GM12801 (cell line): Measurements from ENCODE around the gene POMGNT1.

Experiments used
- TF ChIP-seq, protein P1 (sequence below): IDR thresholded peaks from one replicate; pipeline ENCODE4 v1.5.1; 2011; ENCODE audit warnings: control low read depth; ENCODE audit not compliant: insufficient read length; ENCODE audit errors: extremely low read depth

The POMGNT1 gene

DNA sequence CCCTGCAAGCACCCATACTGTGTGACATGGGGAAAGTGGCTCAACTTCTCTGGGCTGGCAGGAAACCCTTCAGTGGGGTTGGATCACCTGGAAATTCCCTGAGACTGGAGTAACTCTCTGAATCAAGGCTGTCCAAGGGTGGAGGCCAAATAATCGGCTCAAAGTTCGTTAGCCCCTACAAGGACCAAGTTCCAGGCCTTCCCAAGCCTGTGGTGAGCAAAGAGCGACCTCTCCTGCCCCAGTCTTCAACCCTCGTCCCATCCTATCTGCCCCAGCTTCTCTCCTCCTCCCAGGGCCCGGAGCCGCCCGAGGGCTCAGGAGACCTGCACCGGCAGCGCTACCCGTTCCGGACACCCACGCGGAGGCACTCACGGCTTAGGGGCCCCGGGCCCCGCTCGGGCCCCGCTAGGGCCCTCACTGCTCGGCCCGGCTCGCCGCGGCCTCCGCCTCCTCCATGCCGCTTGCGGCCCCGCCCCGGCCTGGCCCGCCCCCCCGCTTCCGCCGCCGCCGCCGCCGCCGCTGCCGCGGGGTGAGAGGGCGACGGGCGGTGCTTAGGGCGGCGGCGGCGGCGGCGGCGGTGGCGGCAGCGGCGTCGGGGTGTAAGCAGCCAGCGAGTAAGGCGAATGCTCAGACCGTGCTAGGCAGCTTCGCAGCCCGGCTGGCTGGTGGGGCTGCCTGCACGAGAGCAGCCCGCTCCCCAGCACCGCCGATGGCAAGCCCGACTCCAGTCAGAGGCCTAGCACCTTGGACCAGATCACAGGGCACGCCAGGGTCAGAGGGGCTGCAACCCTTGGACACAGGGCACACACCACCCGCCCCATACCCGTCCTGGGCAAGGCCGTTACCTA, at the start of gene POMGNT1:
TSS of gene POMGNT1 (minus strand) at position 471 of the 848 bp plus-strand sequence. CDS start 613 bp downstream, outside the sequence.
- TF ChIP-seq, protein P1, sequence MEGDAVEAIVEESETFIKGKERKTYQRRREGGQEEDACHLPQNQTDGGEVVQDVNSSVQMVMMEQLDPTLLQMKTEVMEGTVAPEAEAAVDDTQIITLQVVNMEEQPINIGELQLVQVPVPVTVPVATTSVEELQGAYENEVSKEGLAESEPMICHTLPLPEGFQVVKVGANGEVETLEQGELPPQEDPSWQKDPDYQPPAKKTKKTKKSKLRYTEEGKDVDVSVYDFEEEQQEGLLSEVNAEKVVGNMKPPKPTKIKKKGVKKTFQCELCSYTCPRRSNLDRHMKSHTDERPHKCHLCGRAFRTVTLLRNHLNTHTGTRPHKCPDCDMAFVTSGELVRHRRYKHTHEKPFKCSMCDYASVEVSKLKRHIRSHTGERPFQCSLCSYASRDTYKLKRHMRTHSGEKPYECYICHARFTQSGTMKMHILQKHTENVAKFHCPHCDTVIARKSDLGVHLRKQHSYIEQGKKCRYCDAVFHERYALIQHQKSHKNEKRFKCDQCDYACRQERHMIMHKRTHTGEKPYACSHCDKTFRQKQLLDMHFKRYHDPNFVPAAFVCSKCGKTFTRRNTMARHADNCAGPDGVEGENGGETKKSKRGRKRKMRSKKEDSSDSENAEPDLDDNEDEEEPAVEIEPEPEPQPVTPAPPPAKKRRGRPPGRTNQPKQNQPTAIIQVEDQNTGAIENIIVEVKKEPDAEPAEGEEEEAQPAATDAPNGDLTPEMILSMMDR, result no peak

DNA sequence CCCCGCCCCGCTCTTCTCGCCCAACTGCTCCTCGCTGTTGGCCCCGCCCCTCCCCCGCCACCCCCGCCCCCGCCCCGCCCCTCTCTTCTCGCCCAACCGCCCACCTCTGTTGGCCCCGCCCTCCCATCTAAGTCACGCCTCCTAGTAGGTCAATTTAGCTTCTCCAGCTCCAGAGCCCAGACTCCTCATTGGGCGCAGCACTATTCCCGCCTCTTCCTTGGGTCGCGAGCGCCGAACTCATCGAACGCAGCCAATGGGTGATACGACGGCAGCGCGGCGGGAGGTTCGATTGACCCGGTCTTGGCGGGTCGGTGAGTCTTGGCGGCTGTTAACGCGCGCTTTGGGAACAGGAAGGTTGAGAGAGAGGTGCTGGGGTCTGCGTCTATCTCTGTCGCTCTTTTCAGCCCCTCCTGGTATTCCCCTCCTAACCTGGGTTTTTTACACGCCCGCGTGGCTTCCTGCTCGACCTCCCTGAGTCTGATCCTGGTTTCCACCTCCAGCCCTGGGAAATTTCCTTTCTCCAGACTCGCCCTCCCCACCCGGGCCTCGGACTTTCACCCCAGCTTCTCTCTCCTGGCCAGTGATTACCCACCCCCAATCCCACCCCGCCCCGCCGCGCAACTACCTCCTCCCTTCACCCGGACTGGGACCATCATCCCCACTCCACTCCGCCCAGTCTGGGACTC, 49.3 kb upstream of the POMGNT1 start, which contains the start of gene RAD54L:
TSS of gene RAD54L (plus strand) at position 328 of the 686 bp plus-strand sequence. CDS start 643 bp downstream, outside the sequence.
- TF ChIP-seq, protein P1, result no peak

DNA sequence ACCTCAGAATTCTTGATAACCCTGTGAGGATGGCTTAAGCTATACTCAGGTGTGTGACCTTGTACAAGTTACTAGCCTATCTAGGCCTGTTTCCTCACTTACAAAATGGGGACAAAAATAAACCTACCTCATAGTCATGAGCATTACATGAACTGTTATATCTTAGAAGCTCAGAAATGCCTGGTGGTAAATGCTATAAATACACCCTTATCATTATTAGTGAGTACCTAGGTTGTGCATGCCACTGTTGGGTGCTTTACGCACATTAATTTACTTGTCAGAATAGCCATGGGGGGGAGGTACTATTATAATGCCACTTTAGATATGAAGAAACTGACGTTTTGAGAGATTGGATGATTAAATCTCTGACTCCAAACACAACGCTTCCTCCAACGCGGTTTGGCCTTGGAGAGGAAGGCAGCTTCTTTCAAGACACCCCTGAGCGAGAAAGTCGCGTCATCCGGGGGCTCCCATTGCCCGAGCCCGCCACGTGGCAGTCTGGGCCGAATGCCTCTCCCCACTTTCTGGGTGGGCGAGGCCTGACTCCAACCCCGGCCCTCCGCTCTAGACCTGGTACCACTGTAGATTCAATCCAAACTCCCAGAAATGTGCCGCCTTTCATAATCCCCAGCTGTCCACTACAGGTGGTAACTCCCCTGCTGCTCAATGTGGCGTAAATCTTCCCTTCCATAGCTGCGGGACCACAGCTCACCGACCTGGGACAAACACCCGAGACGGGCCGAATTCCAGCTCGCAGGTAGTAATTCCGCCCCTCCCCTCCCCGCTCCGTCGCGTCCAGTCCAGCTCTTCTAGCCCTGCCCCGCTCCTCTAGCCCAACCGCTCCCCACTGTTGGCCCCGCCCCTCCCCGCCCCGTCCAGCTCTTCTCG, 48.6 kb upstream of the POMGNT1 start:
- TF ChIP-seq, protein P1, result no peak

DNA sequence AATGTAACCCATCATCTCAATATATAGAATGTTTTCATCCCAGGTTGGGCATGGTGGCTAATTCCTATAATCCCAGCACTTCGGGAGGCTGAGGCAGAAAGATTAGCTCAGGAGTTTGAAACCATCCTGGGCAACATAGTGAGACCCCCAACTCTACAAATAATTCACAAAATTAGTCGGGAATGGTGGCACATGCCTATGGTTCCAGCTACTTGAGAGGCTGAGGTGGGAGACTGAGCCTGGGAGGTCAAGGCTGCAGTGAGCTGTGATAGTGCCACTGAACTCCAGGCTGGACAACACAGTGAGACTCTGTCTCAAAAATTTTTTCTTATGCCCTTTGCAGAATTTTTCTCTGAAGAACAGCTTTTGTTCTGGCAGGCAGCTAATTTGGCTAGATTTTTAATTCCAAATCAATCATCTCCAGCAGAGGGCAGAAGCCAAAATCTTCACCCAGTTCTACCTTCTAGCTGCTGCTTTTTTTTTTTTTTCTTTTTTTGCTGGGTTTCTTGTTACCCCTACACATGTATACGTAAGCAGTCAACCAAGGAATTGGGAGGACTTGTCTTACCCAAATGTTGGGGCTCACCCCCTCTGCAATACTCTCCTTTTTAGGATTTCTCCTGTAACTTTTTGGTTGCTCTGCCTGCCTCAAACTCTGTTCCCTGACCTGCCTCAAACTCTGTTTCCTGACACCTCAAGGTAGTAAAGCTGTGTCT, 46.6 kb upstream of the POMGNT1 start:
- TF ChIP-seq, protein P1, result no peak

DNA sequence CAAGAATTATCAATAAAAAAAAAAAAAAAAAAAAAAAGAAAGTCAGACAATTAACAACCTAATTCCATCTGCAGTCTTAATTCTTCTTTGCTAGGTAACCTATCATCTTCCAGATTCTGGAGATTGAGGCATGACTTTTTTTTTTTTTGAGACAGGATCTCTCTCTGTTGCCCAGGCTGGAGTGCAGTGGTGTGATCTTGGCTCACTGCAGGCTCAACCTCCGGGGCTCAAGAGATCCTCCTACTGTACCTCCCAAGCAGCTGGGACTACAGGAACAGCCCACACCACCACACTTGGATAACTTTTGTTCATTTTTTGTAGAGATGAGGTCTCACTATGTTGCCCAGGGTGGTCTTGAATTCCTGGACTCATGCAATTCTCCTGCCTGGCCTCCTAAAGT, 44.7 kb upstream of the POMGNT1 start:
- TF ChIP-seq, protein P1, result no peak

DNA sequence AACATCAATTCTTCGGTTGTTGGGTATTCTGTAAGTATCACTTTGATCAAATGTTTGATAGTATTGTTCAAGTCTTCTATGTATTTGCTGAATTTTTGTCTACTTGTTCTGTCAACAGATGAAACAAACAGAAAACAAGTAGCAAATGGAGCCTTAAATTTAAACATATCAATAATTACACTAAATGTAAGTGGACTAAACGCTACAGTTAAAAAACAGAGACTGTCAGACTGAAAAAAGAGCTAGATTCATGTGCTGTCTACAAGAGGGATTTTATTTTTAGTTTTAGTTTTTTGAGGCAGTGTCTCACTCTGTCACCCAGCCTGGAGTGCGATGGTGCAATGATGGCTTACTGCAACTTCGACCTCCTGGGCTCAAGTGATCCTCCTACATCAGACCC, 38.6 kb upstream of the POMGNT1 start:
- TF ChIP-seq, protein P1, result no peak
